HG03039 (cell line): Measurements from ENCODE around the gene ZNF444.
A peak's percentile ranks its signal among the peaks of the same experiment; 100 is the strongest.

Source experiments
- ATAC-seq: cut with Tn5 transposase; IDR thresholded peaks from one replicate; pipeline ENCODE4 v1.9.1; 2021; ENCODE audit warnings: mild to moderate bottlenecking, moderate library complexity; ENCODE audit not compliant: unreplicated experiment

ZNF444 gene

DNA sequence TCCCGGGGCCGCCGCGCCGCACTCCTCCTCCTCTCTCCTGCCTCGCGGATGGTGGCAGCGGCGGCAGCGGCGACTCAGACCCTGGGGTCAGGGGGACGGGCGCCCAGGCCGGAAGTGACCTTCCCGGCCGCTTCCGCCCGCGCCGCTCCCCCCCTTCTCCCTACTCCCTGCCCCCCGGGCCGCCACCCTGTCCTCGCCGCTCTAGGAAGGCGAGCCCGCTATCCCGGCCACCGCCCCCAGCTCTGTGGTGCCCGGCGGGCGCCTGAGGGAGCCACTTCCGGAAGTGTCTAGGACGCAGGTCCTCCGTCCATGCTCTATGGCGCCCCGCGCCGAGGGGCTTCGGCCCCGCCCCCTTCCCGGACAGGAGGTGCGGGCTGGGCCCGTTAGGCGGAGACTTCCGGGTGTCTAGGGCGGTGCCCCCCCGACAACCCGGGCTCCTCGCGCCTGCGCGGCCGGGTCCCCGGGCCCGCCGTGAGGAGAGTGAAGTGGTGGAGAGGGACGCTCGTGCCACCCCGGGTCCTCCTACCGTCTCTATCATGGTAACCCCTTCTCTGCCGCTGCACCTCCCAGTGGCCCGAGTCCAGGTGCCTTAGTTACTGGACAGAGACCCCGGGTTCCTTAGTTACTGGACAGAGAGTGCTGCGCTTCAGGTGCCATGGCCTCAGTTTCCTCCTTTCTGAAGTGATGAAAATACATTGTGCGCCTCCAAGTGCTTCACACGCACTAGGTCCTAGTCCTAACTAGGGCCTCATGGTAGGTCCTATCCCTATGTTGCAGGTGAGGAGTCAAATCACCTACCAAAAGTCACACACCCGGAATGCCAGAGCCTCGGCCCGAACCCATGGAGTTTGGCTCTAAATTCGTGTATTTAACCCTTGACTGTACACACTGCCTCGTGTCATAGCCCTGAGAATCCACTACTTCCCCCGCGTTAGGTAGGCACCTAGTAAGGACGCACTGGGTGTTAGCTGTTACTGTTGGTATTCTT, 19.6 kb upstream of the ZNF444 start, which contains the start of gene ZNF787:
TSS of gene ZNF787 (minus strand) at position 116 of the 988 bp plus-strand sequence. CDS start 18,078 bp downstream, outside the sequence.
- peak; percentile 81 for ATAC-seq

DNA sequence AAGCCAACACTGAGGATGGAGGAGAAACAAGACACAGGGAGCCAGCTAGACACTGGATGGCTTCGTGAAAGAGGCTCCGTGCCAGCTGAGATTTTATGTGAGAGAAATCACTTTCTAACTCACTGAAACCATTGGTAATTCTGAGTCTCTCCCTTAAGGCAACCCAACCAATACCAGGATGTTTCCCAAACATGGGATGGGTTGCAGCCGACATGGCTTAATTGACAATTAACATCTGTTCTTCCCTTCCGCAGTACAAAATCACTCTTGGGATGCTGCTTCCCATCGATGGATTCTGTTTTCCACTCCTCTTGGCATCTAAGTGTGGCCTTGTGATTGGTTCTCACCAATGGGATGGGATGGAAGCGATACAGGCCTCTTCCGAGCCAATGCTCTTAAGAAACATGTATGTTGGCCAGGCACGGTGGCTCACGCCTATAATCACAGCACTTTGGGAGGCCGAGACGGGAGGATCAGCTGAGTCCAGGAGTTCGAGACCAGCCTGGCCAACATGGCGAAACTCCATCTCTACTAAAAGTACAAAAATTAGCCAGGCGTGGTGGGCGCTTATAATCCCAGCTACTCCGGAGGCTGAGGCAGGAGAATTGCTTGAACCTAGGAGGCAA, 17.7 kb upstream of the ZNF444 start:
- ATAC-seq = no peak

DNA sequence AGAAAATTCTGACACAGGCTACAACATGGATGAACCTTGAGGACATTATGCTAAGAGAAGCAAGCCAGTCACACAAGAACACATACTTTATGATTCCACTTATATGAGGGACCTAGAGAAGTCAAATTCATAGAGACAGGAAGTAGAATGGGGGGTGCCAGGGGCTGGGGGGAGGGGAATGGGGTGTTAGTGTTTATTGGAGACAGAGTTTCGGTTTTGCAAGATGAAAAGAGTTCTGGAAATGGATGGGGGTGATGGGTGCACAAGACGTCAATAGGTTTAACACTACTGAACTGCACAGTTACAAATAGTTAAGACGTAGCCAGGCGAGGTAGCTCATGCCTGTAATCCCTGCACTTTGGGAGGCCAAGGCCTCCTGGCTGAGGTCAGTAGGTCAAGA, 16.5 kb upstream of the ZNF444 start:
- ATAC-seq = no peak

GRCh38 chr19:56125806-56126590, 15.1 kb upstream of the ZNF444 start:
- no peak for ATAC-seq

DNA sequence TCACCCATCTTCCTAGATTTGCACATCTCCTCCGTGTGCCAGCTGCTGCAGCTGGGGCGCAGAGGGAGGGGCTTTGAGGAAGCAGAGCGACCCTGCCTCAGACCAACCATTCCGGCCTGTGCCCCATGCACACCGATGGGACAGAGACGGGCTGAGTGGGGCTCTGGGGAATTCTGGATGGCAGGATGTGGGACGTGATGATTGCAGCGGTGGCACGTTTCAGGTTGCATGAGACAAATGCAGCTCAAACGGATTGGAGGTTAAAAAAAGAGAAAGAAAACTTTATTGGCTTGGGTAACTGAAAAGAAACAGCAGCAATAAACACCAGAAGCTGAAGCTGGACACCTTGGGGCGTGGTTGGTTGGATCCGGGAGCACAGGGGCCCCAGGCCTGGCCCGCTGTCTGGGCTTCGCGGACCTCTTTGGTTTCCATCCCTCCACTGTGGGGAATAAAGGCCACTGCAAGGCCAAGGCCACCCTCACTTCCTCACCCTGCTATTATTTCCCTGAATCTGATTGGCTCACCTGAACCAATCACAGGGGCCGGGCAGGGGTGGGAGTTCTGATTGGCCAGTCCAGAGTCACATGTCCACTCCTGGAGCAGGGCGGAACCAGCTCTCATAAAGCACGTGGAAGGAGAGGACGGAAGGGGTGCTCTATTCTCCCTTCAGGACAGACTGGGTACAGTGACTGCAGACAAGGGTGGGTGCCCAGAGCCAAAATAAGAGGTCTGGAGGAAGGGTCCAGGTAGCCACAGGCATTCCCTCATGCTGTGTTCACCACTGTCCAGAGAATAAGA, 13.9 kb upstream of the ZNF444 start:
- no peak for ATAC-seq

- ATAC-seq = no peak
Observed at GRCh38 chr19:56130006-56130405, 11.1 kb upstream of the ZNF444 start.

DNA sequence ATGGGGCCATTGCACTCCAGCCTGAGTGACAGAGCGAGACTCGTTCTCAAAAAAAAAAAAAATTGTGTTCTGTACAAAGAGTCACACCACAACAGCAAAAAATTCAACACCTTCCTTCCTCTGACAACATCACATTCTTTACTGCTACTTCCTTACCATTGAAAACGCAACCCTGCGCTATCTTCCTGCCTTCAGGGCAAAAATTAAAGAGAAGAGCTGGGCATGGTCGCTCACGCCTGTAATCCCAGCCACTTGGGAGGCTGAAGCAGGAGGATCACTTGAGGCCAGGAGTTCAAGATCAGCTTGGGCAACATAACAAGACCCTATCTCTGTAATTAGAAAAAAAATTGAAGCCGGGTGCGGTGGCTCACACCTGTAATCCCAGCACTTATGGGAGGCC, 9.4 kb upstream of the ZNF444 start:
- no peak for ATAC-seq

- ATAC-seq = no peak
Observed at GRCh38 chr19:56132316-56132822, 8.7 kb upstream of the ZNF444 start.

- no peak for ATAC-seq
Observed at GRCh38 chr19:56133858-56134653, 7.0 kb upstream of the ZNF444 start.

DNA sequence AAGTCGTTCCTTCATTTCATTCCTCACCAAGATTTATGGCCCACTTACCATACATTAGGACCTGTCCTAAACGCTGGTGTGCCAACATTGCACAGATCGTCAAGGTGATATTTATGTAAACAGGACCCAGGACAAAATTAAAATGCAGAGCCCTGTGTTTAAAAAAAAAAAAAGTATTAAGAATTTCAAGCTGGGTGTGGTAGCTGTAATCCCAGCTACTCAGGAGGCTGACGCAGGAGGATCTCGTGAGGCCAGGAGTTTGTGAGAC, 6.5 kb upstream of the ZNF444 start:
- ATAC-seq = no peak

DNA sequence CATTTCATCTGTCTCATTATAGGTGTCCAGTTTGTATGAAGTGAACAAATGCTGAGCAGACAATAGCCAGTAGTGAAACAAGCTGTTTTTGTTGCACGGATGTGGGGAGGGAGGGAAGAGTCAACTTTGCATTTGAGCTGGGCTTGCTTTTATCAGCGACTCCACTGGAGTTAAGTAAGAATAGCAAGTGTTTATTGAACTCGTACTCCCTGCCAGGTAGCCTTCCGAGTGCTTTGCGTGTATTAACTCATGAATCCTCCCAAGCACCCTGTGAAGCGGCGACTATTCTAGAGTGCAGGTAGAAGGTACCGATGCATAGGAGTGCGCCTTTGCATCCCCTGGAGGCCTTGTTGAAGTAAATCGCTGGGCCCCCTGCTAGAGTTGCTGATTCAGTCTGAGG, 4.7 kb upstream of the ZNF444 start:
- ATAC-seq = no peak

DNA sequence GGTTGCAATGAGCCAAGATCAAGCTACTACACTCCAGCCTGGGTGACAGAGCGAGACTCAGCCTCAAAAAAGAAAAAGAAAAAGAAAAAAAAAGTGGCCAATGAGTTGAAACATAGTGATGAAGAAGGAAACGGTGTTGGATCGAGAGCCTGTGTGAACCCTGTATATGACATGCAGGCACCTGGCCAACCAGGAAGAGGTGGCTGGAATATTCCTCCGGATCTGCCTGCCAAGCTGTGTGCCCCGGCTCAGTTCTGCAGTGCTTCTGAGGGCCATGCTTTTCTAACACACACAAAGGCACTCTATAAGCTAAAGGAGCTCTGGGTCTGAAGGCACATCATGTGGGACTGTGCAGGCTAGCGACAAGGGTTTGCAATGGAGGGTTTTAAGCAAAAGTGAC, 3.7 kb upstream of the ZNF444 start:
- ATAC-seq = no peak

DNA sequence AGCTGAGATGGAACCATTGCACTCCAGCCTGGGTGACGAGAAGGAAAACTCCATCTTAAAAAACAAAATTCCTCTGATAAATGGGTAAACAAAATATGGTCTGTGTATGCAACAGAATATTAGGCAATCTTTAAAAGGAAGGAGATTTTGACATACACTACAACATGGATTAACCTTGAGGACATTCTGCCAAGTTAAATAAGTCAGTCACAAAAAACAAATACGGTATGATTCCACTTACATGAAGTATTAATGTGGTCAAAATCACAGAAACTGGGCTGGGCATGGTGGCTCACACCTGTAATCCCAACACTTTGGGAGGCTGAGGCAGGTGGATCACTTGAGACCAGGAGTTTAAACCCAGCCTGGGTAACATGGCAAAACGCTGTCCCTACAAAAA, 3.0 kb upstream of the ZNF444 start:
- ATAC-seq = no peak

DNA sequence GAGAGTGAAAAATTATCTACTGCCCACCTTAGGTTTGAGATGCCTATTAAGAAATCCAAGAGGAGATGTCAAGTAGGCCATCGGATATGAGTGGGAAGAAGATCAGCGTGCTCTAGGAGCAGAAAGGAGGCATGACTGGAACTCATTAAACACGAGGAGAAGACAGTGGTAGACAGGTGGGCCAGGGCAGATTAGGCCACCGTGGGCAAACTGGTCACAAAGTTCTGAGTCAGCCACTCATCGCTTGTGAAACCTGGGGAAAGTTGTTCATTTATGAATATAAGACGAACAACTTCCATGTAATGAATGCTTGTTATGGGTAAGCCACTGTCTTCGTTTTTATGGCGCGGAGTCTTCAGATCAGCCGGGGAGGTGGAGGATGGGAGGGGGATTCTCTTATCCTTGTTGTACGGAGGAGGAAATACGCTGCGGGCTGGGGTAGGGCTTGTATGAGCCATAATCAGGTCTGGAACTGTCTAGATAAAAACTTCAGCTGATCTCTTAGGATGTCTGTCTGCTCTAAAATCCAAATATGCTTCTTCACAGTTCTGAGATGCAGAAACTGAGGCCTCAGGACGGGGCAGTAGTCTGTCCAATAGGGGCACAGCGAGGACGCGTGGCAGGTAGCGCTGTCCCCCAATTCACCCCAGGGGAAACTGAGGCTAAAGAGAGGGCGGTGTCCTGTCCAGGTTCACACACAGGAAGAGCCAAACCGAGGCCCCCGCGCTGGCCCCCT, 1.1 kb upstream of the ZNF444 start:
- no peak for ATAC-seq

GRCh38 chr19:56141417-56141993, 418 bp downstream of the ZNF444 start:
- ATAC-seq = no peak

DNA sequence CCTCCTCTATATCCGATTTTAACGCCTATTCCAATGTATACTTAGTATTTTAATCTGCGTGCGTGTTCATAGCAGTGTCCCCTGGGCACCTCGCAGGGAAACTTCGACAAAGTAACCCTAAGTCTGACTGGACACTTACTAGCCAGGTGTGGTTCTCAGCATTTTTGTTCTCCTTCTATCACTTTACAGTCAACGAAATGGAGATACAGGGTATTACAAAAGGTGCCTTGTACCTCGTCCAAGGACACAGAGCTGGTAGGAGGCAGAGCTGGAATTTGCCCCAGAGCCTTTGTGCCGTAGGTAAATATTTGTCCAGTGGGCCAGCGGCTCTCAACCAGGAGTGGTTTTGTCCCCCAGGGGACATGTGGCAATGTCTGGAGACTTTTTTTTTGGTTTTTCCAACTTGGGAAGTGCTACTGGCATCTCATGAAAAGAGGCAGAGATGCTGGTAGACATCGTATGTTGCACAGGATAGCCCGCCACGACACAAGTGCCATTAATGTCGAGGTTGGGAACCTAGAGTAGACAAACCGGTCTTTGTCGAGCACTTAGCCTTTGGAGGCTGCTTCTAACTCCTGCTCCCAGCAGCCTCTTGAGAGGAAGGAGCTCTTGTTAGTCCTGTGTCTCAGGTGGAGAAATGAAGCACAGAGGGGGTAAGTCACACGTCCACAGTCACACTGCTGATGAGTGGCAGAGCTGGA, 1.1 kb downstream of the ZNF444 start:
- no peak for ATAC-seq

DNA sequence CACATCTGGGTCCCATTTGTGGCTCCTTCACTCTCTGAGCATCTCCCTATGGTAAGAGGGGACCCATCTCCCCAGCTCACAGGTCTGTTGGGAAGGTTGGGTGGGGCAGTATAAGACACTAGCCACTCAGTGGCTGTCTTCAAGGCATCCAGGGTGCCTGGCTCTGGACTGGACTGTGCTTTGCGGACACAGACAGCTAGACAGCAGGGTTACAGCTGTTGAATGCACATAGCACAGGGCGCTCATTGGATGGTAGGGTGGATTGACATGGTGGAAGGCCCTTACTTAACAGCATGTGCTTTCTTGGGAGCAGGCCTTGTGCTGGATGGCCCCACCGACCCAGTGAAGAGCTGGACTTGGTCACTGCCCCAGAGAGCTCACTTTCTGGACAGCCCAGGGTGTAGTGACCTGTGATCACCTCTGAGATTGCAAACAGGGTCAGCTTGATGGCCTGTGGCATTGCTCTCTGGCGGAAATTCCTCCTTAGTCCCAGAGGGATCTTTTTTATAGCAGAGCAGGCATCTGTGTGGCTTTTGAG, 1.9 kb downstream of the ZNF444 start:
- no peak for ATAC-seq

GRCh38 chr19:56144376-56144775, 3.3 kb downstream of the ZNF444 start:
- ATAC-seq = no peak
